HG03196 (cell line): Measurements from ENCODE around the gene PRIM2.
"Not testable (repeated sequence)": the region's sequence is repeated elsewhere in the genome, so short reads cannot be mapped to it uniquely, and the experiment has no call there.

Experiments
- ATAC-seq: cut with Tn5 transposase; IDR thresholded peaks from one replicate; pipeline ENCODE4 v1.9.1; 2021; ENCODE audit not compliant: unreplicated experiment

Gene PRIM2

GRCh38 chr6:57359766-57360165, 42.3 kb downstream of the PRIM2 start:
- ATAC-seq, result not testable (repeated sequence)

GRCh38 chr6:57362340-57362739, 44.9 kb downstream of the PRIM2 start:
- ATAC-seq, result not testable (repeated sequence)

GRCh38 chr6:57365076-57365583, 47.7 kb downstream of the PRIM2 start:
- not testable (repeated sequence) for ATAC-seq

GRCh38 chr6:57368965-57369731, 51.7 kb downstream of the PRIM2 start:
- not testable (repeated sequence) for ATAC-seq

- not testable (repeated sequence) for ATAC-seq
Observed at GRCh38 chr6:57371779-57372178, 54.3 kb downstream of the PRIM2 start.

GRCh38 chr6:57374764-57375163, 57.3 kb downstream of the PRIM2 start:
- ATAC-seq, result not testable (repeated sequence)

GRCh38 chr6:57376083-57376482, 58.7 kb downstream of the PRIM2 start:
- not testable (repeated sequence) for ATAC-seq

GRCh38 chr6:57389038-57389592, 71.7 kb downstream of the PRIM2 start:
- ATAC-seq, result not testable (repeated sequence)

- not testable (repeated sequence) for ATAC-seq
Observed at GRCh38 chr6:57390818-57391217, 73.4 kb downstream of the PRIM2 start.

- not testable (repeated sequence) for ATAC-seq
Observed at GRCh38 chr6:57392047-57392446, 74.6 kb downstream of the PRIM2 start.

- ATAC-seq, result not testable (repeated sequence)
Observed at GRCh38 chr6:57419341-57419740, 101.9 kb downstream of the PRIM2 start.

- ATAC-seq, result peak; percentile 59
Observed at GRCh38 chr6:57421503-57421902, 104.1 kb downstream of the PRIM2 start.

- no peak for ATAC-seq
Observed at GRCh38 chr6:57423468-57423867, 106.0 kb downstream of the PRIM2 start.

GRCh38 chr6:57431742-57432141, 114.3 kb downstream of the PRIM2 start:
- ATAC-seq, result not testable (repeated sequence)

GRCh38 chr6:57432157-57432556, 114.7 kb downstream of the PRIM2 start:
- no peak for ATAC-seq

- peak; percentile 82 for ATAC-seq
Observed at GRCh38 chr6:57432919-57433684, 115.7 kb downstream of the PRIM2 start.

GRCh38 chr6:57433790-57434189, 116.4 kb downstream of the PRIM2 start:
- ATAC-seq, result not testable (repeated sequence)

GRCh38 chr6:57434944-57435343, 117.5 kb downstream of the PRIM2 start:
- no peak for ATAC-seq

- ATAC-seq, result no peak
Observed at GRCh38 chr6:57435475-57436160, 118.2 kb downstream of the PRIM2 start.

- ATAC-seq, result not testable (repeated sequence)
Observed at GRCh38 chr6:57440735-57441134, 123.3 kb downstream of the PRIM2 start.

GRCh38 chr6:57442133-57442532, 124.7 kb downstream of the PRIM2 start:
- ATAC-seq, result not testable (repeated sequence)
